KMS-11 (cell line): ENCODE results near the gene TMEM121.

Source experiments
- H2AFZ ChIP-seq: fragments of 200-600 bp; sonication (generic); 2 replicates; pipeline ENCODE4 v1.6.1; 2016; ENCODE audit warnings: antibody characterized with exemption, mixed run types, low read depth
- H3K27ac ChIP-seq: fragments of 200-600 bp; sonication (generic); 2 replicates; pipeline ENCODE4 v1.6.1; 2016; ENCODE audit warnings: mild to moderate bottlenecking, mixed run types
- H3K27me3 ChIP-seq: fragments of 200-600 bp; sonication (generic); 2 replicates; pipeline ENCODE4 v1.6.1; 2017; ENCODE audit warnings: mild to moderate bottlenecking, low read depth, mixed run types, moderate library complexity; ENCODE audit not compliant: insufficient read depth
- H3K36me3 ChIP-seq: fragments of 200-600 bp; sonication (generic); 2 replicates; pipeline ENCODE4 v1.6.1; 2017; ENCODE audit warnings: mild to moderate bottlenecking, mixed run types; ENCODE audit not compliant: insufficient read depth
- H3K4me1 ChIP-seq: fragments of 200-600 bp; sonication (generic); 2 replicates; pipeline ENCODE4 v1.6.1; 2016; ENCODE audit warnings: mild to moderate bottlenecking, low read depth, mixed run types; ENCODE audit not compliant: poor library complexity, severe bottlenecking
- H3K4me2 ChIP-seq: fragments of 200-600 bp; sonication (generic); 2 replicates; pipeline ENCODE4 v1.7.0; 2016; ENCODE audit warnings: mild to moderate bottlenecking, mixed run types
- H3K4me3 ChIP-seq: fragments of 200-600 bp; sonication (generic); IDR thresholded peaks from 2 replicates; pipeline ENCODE4 v1.6.1; 2017; ENCODE audit warnings: low read depth, low read length, mixed read lengths; ENCODE audit not compliant: insufficient read depth
- H3K79me2 ChIP-seq: fragments of 200-600 bp; sonication (generic); 2 replicates; pipeline ENCODE4 v1.6.1; 2016; ENCODE audit warnings: low read depth, mixed run types; ENCODE audit not compliant: insufficient read depth
- H3K9ac ChIP-seq: fragments of 200-600 bp; sonication (generic); 2 replicates; pipeline ENCODE4 v1.6.1; 2016; ENCODE audit warnings: mild to moderate bottlenecking, mixed run types
- H4K20me1 ChIP-seq: fragments of 200-600 bp; sonication (generic); 2 replicates; pipeline ENCODE4 v1.6.1; 2016; ENCODE audit warnings: mild to moderate bottlenecking, mixed run types; ENCODE audit not compliant: insufficient read depth
- TF ChIP-seq, protein P1 (sequence below): fragments of 200-600 bp; sonication (generic); conservative IDR thresholded peaks from 2 replicates; pipeline ENCODE4 v1.6.1; 2017; ENCODE audit warnings: low read depth, mild to moderate bottlenecking, antibody characterized with exemption, low read length, moderate library complexity, mixed read lengths

The TMEM121 gene

DNA sequence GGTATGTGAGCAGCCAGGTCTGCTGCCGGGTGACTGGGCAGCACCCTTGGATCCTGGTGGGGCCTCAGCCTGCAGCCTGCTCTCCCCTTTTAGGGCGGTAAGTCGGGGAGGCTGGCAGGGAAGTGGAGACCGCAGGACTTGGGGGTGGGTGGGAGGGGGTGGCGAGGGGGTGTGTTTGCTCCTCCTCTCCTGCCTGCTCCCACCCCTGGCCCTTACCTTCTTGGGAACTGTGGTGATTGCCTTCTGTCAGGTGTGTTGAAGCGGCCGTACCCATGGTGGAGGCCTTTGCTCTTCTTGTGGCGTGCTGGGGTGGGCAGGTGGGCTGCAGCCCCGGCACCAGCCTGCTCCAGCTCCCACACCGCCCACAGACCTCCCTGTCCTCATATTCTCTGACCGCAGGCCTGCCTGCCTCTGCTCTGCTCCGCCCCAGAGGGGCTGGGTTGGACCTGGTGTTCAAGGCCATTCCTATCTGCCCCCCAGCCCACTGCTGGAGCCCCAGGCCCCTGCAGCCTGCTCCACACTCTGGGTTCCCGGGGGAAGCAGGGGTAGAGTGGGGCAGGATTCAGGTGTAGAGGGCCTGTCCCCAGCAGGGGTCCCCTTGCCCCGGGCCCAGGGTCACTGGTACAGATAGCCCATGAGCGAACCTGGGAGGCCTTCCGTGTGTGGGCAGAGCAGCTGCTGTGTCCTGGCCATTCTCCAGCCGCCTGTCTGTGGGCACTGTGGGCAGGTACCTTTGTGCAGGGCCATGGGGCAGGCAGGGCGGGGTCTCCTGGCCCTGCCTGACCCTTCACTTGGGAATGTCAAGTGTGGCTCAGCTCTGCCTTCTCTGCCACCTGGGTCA is 30.2 kb upstream of the TMEM121 start:
- no peak overlapping the region for H3K27ac ChIP-seq
- no peak overlapping the region for H3K9ac ChIP-seq
- no peak overlapping the region for H2AFZ ChIP-seq
- no peaks in the 10 kb centered on the region for H3K36me3 ChIP-seq
- TF ChIP-seq, protein P1, sequence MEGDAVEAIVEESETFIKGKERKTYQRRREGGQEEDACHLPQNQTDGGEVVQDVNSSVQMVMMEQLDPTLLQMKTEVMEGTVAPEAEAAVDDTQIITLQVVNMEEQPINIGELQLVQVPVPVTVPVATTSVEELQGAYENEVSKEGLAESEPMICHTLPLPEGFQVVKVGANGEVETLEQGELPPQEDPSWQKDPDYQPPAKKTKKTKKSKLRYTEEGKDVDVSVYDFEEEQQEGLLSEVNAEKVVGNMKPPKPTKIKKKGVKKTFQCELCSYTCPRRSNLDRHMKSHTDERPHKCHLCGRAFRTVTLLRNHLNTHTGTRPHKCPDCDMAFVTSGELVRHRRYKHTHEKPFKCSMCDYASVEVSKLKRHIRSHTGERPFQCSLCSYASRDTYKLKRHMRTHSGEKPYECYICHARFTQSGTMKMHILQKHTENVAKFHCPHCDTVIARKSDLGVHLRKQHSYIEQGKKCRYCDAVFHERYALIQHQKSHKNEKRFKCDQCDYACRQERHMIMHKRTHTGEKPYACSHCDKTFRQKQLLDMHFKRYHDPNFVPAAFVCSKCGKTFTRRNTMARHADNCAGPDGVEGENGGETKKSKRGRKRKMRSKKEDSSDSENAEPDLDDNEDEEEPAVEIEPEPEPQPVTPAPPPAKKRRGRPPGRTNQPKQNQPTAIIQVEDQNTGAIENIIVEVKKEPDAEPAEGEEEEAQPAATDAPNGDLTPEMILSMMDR, result no peak
- peaks cover 3% of the 10 kb centered on the region for H3K79me2 ChIP-seq
- H3K4me2 ChIP-seq, result no peak overlapping the region
- H4K20me1 ChIP-seq, result no peaks in the 10 kb centered on the region; the same call in 1 of the 2 replicates
- H3K4me3 ChIP-seq, result no peak overlapping the region
- H3K27me3 ChIP-seq, result no peaks in the 10 kb centered on the region
- H3K4me1 ChIP-seq, result peaks cover 7% of the 10 kb centered on the region

- no peaks in the 10 kb centered on the region for H4K20me1 ChIP-seq
Observed at GRCh38 chr14:105496831-105497591, 29.4 kb upstream of the TMEM121 start.

GRCh38 chr14:105497671-105498429 is 28.5 kb upstream of the TMEM121 start:
- no peaks in the 10 kb centered on the region for H3K27me3 ChIP-seq
- no peak overlapping the region for H2AFZ ChIP-seq
- H3K9ac ChIP-seq, result no peak overlapping the region
- H3K4me2 ChIP-seq, result no peak overlapping the region
- H3K4me1 ChIP-seq, result no peaks in the 10 kb centered on the region
- no peak overlapping the region for H3K27ac ChIP-seq
- H3K4me3 ChIP-seq, result no peak overlapping the region
- TF ChIP-seq, protein P1, result no peak
- H3K36me3 ChIP-seq, result no peaks in the 10 kb centered on the region
- H3K79me2 ChIP-seq, result no peaks in the 10 kb centered on the region
- no peaks in the 10 kb centered on the region for H4K20me1 ChIP-seq

More at GRCh38 chr14:105496831-105497591, 29.4 kb upstream of the TMEM121 start:
- H3K79me2 ChIP-seq, result peaks cover under 1% of the 10 kb centered on the region
- H3K4me3 ChIP-seq, result no peak overlapping the region
- no peak overlapping the region for H3K9ac ChIP-seq
- no peaks in the 10 kb centered on the region for H3K36me3 ChIP-seq
- H3K4me1 ChIP-seq, result peaks cover 3% of the 10 kb centered on the region
- no peak overlapping the region for H2AFZ ChIP-seq
- no peak overlapping the region for H3K4me2 ChIP-seq
- no peak overlapping the region for H3K27ac ChIP-seq
- TF ChIP-seq, protein P1, result no peak
- no peaks in the 10 kb centered on the region for H3K27me3 ChIP-seq

DNA sequence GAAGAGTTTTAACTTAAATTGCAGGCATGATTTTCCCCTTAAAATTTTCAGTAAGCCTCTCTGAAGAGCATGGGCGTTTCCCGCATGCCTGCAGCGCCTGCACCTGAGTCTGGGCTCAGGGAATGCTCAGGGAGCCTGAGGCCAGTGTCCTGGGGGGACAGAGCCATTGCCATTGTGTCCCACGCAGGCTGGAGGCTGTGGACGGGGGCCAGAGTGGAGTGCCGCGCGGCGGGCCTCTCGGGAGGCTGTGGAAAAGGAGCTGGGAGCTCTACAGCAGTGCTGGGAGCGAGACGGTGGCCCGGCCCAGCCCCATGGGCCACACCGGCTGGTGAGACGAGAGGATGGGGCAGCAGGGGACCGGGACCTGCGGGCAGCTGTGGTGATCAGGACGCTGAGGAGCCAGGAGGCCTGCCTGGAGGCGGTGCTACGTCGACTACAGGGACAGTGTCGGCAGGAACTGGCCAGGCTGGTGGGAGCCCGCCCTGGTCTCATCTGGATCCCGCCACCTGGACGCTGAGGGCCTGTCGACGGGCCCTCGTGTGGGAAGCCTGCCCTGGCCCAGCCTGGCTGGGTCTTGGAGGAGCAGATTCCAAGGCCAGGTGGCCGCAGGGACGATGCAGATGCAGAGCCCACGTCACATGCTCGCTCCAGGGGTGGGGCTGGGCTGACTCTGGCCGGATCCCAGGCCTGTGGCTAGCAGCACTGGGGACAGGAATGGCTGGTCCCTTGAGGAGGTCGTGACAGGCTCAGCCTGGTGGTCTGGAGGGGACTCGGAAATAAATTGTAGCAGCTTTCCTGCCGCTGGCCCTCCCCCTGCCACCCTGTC is 27.7 kb upstream of the TMEM121 start:
- H3K27me3 ChIP-seq, result no peaks in the 10 kb centered on the region
- no peak overlapping the region for H3K27ac ChIP-seq
- H3K4me1 ChIP-seq, result no peaks in the 10 kb centered on the region
- H4K20me1 ChIP-seq, result no peaks in the 10 kb centered on the region
- no peak overlapping the region for H2AFZ ChIP-seq
- H3K79me2 ChIP-seq, result no peaks in the 10 kb centered on the region
- H3K4me2 ChIP-seq, result no peak overlapping the region
- H3K9ac ChIP-seq, result no peak overlapping the region
- TF ChIP-seq, protein P1, result no peak
- H3K36me3 ChIP-seq, result no peaks in the 10 kb centered on the region
- H3K4me3 ChIP-seq, result no peak overlapping the region
